GM19372 (cell line): ENCODE data around the gene SPC25.
A peak's percentile ranks its signal among the peaks of the same experiment; 100 is the strongest.
"Not testable (repeated sequence)": the region's sequence is repeated elsewhere in the genome, so short reads cannot be mapped to it uniquely, and the experiment has no call there.

Experiments used
- ATAC-seq: cut with Tn5 transposase; IDR thresholded peaks from one replicate; pipeline ENCODE4 v1.9.1; 2021; ENCODE audit warnings: mild to moderate bottlenecking, low read depth, moderate library complexity; ENCODE audit not compliant: unreplicated experiment

Gene SPC25, protein sequence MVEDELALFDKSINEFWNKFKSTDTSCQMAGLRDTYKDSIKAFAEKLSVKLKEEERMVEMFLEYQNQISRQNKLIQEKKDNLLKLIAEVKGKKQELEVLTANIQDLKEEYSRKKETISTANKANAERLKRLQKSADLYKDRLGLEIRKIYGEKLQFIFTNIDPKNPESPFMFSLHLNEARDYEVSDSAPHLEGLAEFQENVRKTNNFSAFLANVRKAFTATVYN

DNA sequence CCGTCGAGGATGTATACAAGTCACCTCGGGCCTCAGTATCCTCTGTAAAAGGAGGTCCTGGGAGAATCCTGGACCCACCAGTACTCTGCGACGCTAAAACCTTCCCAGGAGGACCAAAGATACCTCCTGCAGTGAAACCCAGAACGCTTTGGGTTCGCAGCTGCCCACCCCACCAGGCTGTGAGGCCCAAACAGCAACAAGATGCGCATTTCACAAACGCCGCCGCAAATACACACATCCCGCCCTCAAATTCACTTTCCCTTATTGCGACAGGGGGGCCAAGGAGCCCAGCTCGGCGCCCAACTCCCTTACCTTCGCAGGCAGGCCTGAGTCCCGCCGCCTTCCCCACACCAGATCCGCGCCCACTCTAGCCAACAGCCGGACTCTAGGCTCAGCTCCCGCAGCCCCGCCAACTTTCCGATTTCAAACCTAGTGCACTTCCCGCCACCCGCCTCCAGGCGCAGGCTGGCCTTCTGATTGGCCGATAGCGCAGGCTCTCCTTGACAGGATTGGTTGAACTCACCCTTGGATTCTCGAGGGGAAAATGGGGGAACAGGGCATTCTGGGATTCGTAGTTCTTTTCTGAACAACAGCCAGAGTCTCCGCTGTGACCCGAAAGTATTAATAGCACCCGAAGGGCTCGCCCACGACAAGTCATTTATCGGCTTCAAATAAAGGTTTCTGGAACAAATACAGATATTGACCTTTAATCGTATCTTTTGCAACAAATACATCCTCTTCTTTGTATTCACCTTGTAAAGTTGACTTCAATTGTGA is at the start of gene SPC25:
TSS of gene SPC25 (minus strand) at position 425 of the 777 bp plus-strand sequence. CDS start 911 bp downstream, outside the sequence.
- ATAC-seq, result peak; percentile 100

DNA sequence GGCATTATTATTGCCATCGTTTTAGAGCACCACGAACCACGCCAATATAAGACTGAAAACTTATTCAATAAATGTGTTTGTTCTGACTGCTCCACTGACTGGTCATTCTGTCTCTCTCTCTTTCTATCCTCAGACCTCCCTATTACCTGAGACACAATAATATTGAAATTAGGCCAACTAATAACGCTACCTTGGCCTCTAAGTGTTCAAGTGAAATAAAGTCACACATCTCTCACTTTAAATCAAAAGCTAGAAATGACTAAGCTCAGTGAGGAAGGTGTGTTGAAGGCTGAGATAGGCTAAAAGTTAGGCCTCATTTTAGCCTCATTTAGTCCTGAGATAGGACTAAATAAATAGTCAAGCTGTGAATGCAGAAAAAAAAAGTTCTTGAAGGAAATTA is 49.7 kb upstream of the SPC25 start:
- no peak for ATAC-seq

DNA sequence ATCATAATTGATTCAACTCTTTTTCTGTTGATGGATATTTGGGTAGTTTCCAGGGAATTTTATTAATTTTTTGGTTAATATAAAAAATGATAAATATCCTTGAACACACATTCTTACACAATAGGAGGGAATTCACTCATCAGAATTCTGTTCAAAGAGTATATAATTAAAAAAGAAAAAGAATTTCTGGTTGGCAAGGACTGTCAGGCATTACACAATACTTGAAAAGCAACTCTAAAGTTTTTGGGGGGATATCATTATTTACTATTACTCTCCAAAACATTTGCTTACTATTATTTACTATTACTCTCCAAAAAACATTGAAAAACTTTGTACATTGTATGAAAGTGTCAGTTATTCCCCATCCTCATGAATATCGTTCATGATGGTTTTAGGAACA is 48.8 kb upstream of the SPC25 start:
- no peak for ATAC-seq

DNA sequence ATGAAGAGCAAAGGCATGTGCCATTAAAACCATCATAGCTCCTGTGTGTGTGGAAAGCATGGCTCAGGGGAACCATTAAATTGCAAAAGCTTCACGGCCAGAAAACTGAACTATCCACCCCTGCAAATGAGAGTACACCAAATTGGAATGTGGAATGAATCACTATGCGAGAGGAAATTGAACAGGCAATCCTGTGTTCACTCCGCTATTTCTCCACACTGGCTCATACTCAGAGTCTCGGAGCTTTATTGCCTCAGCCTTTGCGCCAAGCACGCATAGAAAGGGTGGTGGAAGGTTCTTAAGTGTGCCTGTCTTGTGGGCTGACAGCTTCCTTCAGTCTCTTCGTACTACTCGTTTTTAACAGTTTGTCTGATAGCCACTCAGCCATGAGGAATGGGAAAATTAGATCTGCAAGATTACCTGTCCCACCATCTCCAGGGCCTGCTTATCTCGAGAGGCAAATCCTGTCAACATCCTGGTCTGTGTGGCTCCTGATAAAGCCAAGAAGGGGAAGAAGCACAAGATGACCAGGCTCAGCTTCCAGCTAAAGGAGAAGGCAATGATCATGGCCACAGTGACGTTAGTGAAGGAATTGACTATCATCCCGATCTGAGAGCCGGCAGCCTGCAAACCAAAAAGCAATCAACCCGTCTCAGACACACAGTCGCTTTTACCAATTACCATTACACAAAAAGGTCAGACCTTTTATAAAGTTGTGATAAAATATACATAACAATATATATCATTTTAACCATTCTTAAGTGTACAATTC is 45.8 kb upstream of the SPC25 start:
- no peak for ATAC-seq

DNA sequence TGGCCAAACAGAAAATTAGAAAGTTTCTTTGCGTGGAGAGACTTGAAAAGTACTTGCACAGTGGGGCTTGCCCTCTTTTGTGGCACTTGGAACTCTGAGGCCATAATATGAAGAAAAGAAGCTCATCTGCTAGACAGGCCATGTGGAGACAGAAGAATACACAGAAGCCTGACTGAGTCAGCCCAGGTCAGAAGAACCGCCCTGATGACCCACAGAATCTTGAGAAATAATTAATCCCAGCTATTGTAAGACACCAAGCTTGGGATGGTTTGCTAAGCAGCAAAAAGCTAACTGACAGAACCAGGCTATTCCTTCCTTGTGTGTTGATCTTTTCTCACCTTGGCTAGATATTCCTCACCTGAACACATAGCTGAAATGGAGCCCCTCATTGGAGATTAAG is 44.6 kb upstream of the SPC25 start:
- no peak for ATAC-seq

DNA sequence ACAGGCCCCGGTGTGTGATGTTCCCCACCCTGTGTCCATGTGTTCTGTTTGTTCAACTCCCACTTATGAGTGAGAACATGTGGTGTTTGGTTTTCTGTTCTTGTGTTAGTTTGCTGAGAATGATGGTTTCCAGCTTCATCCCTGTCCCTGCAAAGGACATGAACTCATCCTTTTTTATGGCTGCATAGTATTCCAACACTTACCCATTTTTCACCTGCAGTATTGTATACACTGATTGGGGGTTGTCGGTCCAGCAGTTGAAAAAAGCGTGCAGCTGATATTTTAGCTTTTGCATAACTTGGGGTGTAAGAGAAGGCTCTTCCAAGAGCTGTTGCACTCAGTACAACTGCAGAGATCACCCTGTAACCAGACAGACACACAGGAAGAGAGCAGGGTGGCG is 41.9 kb upstream of the SPC25 start:
- ATAC-seq, result not testable (repeated sequence)

DNA sequence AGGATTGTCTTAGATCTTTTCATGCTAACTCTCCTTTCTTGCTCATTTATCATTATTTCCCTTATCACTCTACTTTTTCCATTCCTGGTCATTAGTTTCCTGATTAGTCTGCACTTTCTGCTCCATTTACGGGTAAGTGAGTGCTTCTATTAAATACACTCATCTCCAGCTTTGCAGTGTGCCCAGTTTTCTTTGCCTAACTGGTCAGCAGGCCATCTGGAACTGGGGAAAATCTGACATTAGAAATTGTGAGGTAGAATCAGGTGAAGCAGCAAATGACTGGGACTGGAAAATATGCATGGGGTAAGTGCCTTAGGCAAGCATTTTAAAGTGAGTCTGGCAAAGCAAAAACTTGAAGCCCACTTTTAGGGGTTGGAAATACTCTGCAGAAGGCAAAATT is 40.0 kb upstream of the SPC25 start:
- ATAC-seq, result no peak

DNA sequence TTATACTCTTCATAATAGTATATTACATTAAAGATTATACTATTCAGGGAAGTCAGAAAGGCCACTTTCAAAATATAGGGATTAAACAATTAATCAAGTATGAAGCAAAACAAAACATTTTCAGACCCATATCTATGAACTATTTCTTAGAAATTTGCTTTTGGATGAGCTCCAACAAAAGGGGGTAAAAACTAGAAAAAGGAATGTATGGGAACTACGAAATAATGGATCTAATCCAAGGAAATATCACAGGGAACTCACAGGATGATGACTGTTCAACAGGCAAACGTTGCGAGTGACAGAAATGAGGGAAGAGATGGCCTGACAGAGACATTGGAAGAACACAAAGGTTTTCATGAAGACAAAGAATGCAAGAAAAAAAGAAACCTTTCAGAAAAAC is 38.8 kb upstream of the SPC25 start:
- ATAC-seq, result no peak

DNA sequence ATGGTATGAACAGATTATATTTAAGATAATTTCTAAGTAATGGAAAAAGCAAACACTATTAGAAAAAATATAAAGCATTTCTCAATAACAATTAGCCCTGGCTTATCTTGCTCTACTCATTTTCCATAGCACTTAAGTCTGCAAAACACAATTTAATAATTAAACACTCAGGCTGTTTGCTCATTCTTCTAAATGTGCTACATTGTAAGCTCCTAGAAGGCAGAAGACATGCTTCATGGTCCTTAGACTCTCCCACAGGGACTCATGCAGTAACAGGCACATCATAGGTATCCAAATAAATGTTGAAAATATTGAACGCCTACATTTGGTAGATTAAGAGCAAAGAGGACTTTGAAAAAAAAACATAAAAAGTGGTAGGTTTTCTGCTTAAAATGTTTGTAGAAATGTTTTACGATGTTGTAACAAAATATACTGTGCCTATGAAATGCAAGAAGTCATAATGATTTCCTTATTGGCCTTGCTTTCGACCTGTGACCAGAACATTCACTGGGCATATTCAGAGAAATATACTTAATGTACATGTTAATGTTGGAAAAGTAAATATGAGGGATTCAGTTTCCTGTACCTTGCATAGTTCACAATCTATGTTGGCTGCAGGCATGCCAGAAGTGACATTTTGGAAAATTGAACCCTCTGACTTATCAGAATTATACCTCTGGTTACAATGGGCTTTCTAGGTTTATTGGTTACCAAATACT is 38.0 kb upstream of the SPC25 start:
- ATAC-seq, result no peak

DNA sequence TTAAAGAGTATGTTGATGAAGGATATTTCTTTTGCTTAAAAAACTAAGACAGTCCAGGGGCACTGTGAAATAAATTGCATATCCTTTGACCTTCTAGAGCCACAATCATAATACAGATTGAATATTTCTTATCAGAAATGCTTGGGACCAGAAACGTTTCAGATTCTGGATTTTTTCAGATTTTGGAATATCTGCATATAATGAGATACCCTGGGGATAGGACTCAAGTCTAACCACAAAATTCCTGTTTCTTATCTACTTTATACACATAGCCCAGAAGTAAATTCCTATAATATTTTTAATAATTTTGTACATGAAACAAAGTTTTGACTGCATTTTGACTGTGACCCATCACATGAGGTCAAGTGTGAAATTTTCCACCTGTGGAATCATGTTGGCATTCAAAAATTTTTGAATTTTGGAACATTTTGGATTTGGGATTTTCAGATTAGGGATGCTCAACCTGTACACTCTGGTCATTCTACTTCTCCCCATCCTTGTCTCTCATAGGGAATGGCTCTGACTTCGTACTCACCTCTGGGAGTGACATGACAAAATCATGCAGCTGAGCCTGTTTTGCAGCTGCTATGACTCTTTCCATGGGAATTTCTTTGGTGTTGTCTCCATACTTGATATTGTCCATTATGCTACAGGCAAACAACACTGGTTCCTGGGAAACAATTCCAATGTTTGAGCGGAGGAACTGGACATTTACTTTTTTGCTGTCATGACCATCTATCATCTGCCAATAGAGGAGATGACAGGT is 36.6 kb upstream of the SPC25 start:
- no peak for ATAC-seq

DNA sequence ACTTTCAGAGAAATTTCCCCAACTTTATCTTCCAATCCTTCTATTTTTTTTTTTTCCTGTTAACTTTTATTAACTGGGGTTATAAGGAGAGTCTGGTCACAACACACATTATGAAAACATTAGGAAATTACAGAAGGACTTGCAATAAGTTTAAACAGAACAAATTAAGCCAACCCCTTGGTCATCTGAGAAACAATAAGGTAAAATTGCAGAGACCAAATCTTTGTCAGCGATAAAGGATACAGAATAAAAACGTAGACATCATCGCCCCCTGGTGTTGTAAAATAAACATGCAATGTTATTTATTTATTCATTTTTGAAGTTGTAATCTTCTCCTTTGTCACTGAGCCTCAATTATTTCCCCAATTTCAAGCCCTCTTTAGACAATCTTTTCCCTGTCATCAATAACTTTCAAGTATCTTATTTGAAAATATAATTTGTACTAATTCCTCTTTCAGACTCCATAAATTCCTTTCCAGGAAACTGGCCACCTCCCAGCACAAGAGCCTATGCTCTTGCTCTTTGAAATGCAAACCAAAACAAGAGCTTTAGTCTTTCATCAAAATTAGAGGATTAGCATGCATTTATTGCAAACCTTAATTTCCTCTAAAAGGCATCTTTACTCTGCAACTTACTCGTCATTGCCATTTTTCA is 30.4 kb upstream of the SPC25 start:
- ATAC-seq, result no peak

DNA sequence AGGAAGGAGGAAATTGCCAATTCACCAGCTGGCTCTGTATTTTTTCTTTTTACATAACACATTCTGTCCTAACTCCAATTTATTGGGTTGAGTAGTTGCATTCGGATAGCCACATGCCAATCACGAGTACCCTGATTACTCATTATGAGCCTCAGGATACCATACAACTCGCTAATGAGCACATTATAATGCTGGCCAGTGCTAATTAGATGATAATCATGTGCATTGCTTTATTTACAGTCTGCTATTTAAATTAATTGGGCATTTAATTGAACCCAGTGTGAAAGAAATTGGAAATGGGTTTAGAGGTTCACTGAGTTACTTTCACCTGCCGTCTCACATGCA is 26.1 kb upstream of the SPC25 start:
- ATAC-seq, result no peak

DNA sequence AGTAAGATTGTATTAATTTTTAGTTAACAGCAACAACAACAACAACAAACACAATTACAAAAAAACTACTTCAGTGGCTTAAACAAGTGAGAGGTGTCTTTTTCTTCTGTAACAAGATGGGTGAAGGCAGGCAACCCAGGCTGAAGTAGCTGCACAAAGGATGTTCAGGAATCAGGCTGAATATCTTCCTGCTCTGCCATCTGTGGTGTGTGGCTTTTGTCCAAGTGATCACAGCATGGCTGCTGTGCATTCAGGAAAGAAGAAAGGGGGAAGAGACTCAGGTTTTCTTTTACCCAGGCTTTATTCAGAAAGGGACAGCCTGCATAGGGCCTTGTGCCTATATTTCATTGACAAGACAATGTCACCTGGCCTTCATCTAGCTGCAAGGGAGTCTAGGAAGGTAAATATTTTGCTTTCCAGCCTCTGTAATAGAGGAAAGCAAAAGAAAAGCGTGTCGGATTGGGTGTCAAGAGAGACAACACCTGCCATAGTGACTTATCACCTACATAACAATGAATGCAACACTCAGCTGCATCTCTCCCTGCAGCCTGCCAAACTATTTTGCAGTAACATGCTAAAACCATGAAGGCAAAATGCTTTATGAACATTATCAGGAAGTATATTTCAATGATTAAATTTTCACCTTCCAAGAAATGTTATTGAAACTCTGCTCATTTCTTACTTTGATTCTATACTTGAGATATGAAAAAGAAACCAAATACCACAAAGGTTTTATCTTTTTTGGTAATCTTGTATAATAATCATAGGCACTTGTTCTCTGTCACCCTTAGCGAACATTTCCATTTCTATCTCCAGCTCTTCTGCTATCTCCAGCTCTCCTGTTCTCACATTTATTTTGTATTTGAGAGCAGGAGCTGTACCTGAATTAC is 25.5 kb upstream of the SPC25 start:
- ATAC-seq, result no peak

DNA sequence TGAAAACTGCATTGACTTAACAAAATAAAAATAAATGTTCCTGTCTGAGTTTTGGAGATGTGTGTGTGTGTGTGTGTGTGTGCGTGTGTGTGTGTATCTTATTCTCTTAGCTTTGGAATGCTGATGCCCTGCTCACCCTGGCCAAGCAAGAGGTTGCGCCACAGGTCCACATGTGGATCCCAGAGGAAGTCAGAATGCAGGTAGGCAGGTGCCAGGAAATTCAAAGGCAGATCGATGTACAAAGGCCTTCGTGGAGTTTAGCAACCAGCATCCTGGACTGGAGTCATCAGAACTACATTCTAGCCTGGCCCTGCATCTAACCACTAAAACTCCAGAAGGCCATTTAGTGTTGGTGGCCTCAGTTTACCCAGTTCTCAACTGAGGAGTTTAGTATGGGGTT is 23.3 kb upstream of the SPC25 start:
- ATAC-seq, result no peak

DNA sequence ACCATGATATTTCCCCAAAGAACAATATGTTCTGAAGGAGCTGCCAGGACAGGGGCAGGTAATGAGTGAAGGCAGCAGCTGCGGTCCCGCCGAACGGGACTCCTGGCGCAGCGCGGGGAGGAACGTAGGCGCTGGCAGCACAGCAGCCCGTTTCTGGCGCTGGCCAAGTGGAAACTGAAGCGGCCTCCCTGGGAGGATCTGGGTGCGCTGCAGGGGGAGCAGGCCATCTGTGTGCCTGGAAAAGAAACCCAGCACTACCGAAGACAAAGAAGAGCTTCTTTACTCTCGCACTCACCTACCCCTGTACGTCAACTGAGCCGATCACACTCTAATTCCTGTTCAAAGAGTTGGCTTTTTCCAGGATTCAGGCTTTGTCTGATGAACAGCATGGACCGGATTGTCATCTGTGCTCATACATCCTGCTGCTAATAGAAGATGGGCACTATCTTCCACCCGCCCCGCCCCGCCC is 22.7 kb upstream of the SPC25 start:
- no peak for ATAC-seq

DNA sequence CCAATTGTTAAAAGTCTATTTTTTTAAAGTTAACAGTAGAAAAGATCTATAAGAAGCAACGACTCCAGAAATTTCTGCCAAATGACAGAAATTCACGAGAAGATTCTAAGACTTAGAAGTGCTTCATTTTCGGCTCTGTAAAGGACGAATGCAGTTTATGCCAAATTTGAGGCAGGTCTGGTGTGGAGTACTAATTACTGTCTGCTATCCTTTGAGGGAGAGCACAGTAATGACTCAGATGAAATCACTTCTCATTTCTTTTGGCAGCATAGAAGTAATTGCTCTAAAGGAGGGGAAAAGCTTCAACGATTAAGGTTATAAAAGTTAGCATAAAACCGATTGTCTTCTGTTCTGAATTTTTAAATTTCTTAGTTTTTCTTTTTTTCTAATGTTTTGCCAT is 22.2 kb upstream of the SPC25 start:
- no peak for ATAC-seq

DNA sequence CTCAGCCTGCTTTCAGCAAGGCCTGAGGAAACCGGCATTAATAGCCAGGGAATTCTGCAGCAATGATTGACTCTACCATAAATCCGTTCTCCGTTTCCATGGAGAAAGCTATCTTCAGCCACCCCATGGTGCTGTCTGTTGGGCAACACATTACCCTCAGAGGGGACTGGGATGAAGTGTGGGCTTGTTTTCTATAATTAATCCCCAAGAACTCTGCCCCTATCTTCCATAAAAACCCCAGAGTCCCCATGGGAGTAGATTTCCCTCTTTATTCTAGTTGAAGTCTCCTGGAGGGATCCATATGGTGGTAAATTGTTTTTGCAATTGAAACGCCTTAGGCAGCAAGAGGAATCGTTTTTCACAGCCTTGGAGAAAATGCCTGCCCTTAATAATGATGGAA is 20.1 kb upstream of the SPC25 start:
- no peak for ATAC-seq

DNA sequence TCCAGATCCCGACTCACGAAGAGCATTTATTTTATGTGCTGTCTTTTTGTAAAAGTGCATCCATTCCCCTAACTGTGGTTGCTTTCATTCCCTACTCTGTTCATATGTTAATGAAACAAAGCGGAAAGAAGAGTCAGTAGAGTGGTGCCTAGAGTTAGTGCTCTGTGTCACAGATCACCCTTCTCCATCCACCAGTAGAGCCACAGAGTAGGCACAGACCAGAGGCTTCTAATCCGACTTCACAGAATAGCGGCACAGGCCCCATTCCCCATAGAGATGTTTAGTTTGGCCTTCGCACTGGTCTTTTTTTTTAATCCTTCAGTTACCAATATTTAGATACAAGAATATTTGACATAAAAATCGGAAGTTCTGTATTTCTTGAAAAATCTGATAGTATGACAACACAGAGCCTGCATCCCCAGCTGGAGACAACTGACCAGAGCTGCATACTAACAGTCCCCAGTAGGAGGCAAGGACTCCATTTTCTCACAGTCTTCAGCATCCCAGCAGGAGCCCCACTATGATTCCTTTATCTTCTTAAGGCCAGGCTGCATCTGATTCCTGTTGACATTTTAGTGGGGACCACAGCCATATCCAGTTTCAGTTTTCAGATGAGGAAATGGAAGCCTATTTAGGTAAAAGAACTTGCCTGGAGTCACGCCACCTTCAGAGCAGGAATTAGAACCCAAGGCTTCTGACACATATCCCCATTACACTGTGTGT is 17.9 kb upstream of the SPC25 start:
- no peak for ATAC-seq
